Naive B cell (primary cell): Measurements from ENCODE around the gene DNLZ. TPM values are rescaled to one million over a fixed set of nuclear protein-coding genes. Genes with fewer than 3 reads are reported as not detected.

ENCODE experiments used
- ATAC-seq, 2 donors: fragments of 150-1000 bp; cut with Tn5 transposase; 2 replicates each; pipeline ENCODE4 v1.10.0; 2021; ENCODE audit warnings: low read depth in 2 of 2, mild to moderate bottlenecking in 2 of 2, moderate library complexity in 2 of 2
- DNase-seq: peaks from one replicate; pipeline ENCODE4 v3.0.0; 2022
- H3K27ac Mint-ChIP-seq, 6 donors: one replicate each; pipeline ENCODE4 v1.8.0; 2020 to 2022; ENCODE audit warnings: mild to moderate bottlenecking in 6 of 6, mixed read lengths in 6 of 6, moderate library complexity in 5 of 6, inconsistent platforms in 2 of 6
- H3K27me3 Mint-ChIP-seq, 3 donors: one replicate each; pipeline ENCODE4 v1.8.0; 2021 to 2022; ENCODE audit warnings: mixed read lengths in 3 of 3, mild to moderate bottlenecking in 1 of 3
- H3K36me3 Mint-ChIP-seq, 2 donors: one replicate each; pipeline ENCODE4 v1.8.0; 2020 to 2022; ENCODE audit warnings: mixed read lengths in 2 of 2, inconsistent platforms in 1 of 2, mild to moderate bottlenecking in 1 of 2
- H3K4me1 Mint-ChIP-seq, 3 donors: one replicate each; pipeline ENCODE4 v1.8.0; 2020 to 2022; ENCODE audit warnings: mixed read lengths in 3 of 3, inconsistent platforms in 1 of 3, mild to moderate bottlenecking in 1 of 3, moderate library complexity in 1 of 3
- H3K4me3 Mint-ChIP-seq, 8 donors: one replicate each; pipeline ENCODE4 v1.8.0; 2020 to 2022; ENCODE audit warnings: mild to moderate bottlenecking in 8 of 8, mixed read lengths in 8 of 8, moderate library complexity in 8 of 8, inconsistent platforms in 2 of 8
- H3K9me3 Mint-ChIP-seq, 7 donors: one replicate each; pipeline ENCODE4 v1.8.0; 2020 to 2022; ENCODE audit warnings: mixed read lengths in 7 of 7, mild to moderate bottlenecking in 5 of 7, inconsistent platforms in 2 of 7, moderate library complexity in 1 of 7
- polyA plus RNA-seq, 6 donors: library from polyadenylated mRNA; unstranded; fragments of 300-500 nt; fragmentation: Illumina TruSeq; gene quantifications; one replicate each; pipeline ENCODE4 v1.2.3, GENCODE V29; 2021; ENCODE audit warnings: low read depth in 6 of 6

Gene DNLZ
- polyA plus RNA-seq, 6 donors from 2014 or later, result 42.2 to 93.0 (median 57.2) TPM

DNA sequence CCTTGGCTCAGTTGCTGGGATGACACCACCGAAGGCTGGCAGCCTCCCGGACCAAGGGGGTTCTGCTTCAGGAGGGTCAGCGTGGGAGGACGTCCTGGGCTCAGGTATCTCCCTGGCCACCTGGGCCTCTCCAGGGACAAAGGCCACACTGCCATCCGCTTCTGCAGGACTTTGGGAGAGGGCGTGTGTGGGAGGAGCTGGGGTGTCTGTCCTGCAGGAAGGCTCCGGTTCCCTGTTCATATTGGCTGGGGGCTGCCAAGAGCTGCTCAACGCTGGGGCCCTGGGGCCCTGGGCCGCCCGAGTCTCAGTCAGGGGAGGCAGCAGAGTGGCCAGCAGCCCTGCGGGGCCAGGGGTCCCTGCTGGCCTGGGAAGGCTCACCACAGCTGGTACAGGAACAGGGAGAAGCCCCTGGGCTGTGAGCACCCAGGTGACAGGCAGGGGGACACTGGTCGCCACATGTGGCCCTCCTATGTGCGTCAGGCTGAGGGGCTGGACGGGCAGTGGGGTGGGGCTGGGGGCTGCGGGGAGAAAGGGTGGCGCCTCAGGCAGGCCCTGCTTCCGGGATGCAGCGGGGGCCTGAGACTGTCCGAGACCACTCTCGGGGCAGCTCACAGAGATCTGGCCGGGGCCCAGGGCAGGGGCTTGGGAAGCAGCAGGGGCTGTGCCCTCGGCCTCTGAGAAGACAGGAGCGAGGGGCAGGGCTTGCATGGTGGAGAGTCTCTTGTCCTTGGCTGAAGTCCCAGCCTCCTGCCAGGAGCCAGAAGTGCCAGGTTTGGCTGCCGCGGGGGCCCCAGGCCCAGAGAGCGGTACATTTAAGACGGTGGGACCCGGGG, 14.8 kb upstream of the DNLZ start:
- no peak overlapping the region for H3K27ac Mint-ChIP-seq
- H3K36me3 Mint-ChIP-seq, result no peaks in the 10 kb centered on the region
- peaks cover 0 to 5% (median under 1%) of the 10 kb centered on the region in 3 donors for H3K4me1 Mint-ChIP-seq
- H3K27me3 Mint-ChIP-seq, result no peaks in the 10 kb centered on the region
- H3K4me3 Mint-ChIP-seq, result no peak overlapping the region
- DNase-seq (no peak), ATAC-seq (no peak)
- no peaks in the 10 kb centered on the region for H3K9me3 Mint-ChIP-seq

DNA sequence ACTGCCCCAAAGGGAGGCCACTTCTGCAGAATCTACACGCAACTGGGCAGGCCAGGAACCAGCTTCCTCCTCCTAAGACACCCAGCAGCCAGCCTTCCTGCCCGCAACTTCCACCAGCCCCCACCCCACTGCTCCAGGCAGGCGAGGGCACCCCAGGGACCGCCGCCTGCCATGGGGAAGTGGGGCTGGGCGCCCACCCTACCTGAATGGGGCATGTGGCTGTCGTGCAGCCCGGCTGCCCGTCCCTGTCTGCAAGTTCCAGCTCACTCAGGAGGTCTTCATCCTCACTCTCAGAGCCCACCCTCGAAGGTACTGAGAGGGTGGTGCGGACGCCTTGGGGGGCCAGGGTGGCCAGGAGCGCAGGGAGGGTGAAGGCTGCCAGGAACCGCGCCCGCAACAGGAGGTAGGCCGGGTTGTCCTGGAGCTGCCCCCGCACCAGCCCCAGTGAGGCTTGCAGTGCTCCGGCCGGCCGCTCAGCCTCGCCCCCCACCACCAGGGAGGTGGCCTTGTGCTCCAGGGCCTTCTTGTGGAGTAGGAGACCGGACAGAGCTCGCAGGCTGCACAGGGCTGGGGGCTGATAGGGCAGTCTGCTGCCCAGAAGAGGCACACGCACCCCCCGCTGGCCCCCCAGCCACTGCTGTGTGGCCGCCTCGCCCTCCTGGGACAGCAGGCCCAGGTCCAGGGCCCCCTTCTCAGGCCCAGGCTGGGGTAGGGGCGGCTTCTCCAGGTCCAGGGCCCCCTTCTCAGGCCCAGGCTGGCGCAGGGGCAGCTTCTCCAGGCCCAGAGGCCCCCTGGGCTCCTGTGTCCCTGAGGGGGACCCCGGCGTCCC, 14.0 kb upstream of the DNLZ start:
- no peak for ATAC-seq

DNA sequence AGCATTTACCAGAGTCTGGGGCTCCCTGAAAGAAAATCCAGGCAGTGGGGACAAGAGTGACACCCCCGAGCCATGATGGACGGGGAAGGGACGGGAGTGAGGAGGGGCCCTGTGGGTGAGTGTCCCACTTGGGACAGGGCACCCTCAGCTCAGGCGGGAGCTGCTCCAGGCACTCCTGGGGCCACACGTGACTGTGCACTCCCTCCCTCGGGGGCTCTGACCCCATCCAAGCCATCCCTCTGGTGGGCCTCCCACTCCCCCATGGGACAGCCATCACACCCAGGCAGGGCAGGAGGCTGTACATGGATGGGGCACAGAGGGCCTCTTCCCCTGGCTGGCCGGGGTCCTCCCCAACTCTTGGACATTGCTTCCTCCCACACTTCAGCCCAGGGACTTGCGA, 12.9 kb upstream of the DNLZ start:
- H3K4me3 Mint-ChIP-seq, result no peak overlapping the region
- DNase-seq, result no peak
- no peaks in the 10 kb centered on the region for H3K36me3 Mint-ChIP-seq
- H3K27me3 Mint-ChIP-seq, result no peaks in the 10 kb centered on the region
- H3K4me1 Mint-ChIP-seq, result peaks cover 0 to 18% (median 9%) of the 10 kb centered on the region in 3 donors
- no peaks in the 10 kb centered on the region for H3K9me3 Mint-ChIP-seq
- no peak overlapping the region for H3K27ac Mint-ChIP-seq
- no peak for ATAC-seq

More for the DNA sequence above, 14.0 kb upstream of the DNLZ start:
- H3K36me3 Mint-ChIP-seq, result no peaks in the 10 kb centered on the region
- no peaks in the 10 kb centered on the region for H3K27me3 Mint-ChIP-seq
- peaks cover 0 to 13% (median 8%) of the 10 kb centered on the region in 3 donors for H3K4me1 Mint-ChIP-seq
- H3K4me3 Mint-ChIP-seq, result no peak overlapping the region
- no peak for DNase-seq
- no peak overlapping the region for H3K27ac Mint-ChIP-seq
- H3K9me3 Mint-ChIP-seq, result no peaks in the 10 kb centered on the region

DNA sequence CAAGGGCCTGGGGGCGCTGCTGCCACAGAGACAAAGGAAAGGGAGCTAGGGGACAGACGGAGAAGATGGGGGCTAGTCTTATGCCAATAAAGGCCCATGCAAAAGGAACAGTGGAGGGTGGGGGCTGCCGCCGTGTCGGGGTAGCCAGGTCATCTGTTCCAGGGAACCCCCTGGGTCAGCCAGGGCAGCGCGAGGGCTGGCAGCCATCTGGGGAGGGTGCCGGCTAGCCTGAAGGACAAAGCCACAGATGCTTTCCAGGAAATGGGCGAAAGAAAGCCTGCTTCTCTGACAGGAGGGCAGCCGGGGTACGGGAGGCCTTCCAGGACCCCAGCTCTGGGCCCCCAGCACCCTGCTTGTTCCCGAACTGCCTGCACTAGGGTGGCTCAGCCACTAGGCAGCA, 11.6 kb upstream of the DNLZ start:
- Mint-ChIP-seq H3K27ac (no peak overlapping the region), H3K27me3 (no peaks in the 10 kb centered on the region), H3K4me3 (no peak overlapping the region), H3K9me3 (no peaks in the 10 kb centered on the region), H3K36me3 (no peaks in the 10 kb centered on the region), H3K4me1 (peaks cover 0 to 18% (median 9%) of the 10 kb centered on the region in 3 donors)
- ATAC-seq (no peak), DNase-seq (no peak)

DNA sequence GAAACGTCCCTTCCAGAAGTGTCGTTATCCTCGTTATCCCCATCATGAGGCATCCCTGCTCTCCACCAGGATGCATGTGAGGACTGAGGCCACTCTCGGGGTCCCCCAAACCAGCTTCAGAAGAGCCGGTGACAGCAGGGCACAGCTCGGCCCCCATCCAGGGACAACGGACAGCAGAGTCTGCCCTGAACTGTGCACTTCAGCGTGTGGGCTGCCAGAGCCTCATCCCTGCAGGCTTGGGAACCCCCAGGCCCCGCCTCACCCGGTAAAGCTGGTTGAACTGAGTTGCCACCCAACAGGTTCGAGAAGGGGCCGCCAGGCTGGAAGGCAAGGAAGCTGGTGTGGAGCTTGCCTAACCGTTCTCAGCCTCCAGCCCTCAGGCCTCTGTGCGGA, 10.6 kb upstream of the DNLZ start:
- no peaks in the 10 kb centered on the region for H3K9me3 Mint-ChIP-seq
- no peaks in the 10 kb centered on the region for H3K36me3 Mint-ChIP-seq
- ATAC-seq (no peak), DNase-seq (no peak)
- peaks cover 0 to 18% (median 9%) of the 10 kb centered on the region in 3 donors for H3K4me1 Mint-ChIP-seq
- H3K27ac Mint-ChIP-seq, result no peak overlapping the region
- no peaks in the 10 kb centered on the region for H3K27me3 Mint-ChIP-seq
- no peak overlapping the region for H3K4me3 Mint-ChIP-seq

DNA sequence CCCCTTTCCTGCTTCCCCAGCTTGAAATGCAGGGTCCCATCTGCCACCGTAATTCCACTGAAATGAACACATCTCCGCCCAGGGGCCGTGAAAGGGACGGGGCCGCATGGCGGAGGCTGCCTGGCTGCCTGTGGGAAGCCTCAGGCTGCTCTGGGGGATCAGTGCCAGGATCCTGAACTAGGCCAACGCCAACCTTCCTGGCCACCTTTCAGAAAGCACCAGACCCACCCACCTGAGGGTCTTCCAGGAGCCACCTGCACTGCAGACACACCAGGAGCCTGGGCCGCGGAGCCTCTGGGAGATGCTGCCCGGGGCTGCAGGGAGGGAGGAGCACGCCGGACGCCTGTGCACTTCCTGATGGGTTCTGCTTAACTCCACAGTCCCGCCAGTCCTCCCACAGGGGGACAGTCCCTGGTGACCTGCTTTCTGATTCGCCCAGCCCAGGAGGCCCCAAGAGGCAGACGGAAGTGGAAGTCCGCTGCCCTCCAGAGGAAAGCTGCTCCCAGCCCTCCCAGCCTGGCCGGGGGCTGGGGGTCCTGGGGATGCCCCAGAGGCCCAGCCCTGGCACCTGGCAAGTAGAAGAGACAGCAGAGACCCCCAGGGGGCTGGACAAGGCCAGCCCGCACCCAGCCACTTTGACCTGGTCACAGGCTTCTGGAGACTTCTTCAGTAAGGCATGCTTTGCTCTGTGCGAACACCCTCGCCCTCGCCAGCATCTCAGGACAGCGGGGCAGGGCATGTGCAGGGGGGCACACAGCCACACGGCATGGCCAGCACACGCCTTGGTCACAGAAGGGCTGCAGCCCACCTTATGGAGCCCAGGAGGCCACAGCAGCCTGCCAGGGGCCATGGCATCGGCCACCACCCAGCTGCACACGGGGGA, 10.0 kb upstream of the DNLZ start, which contains the start of gene CARD9:
TSS of gene CARD9 (minus strand) at position 370 of the 883 bp plus-strand sequence. CDS start 1,591 bp downstream, outside the sequence.
- H3K4me3 Mint-ChIP-seq, result peak within 1 kb of the TSS in 4 of 8 donors; percentile 2 to 56 (median 33)
- H3K4me1 Mint-ChIP-seq, result peaks cover 0 to 18% (median 9%) of the 10 kb centered on the region in 3 donors
- no peaks in the 10 kb centered on the region for H3K9me3 Mint-ChIP-seq
- H3K27me3 Mint-ChIP-seq, result no peaks in the 10 kb centered on the region
- H3K27ac Mint-ChIP-seq, result peak within 1 kb of the TSS in 2 of 6 donors; percentile 24 to 65
- DNase-seq (no peak), ATAC-seq (no peak)
- no peaks in the 10 kb centered on the region for H3K36me3 Mint-ChIP-seq

DNA sequence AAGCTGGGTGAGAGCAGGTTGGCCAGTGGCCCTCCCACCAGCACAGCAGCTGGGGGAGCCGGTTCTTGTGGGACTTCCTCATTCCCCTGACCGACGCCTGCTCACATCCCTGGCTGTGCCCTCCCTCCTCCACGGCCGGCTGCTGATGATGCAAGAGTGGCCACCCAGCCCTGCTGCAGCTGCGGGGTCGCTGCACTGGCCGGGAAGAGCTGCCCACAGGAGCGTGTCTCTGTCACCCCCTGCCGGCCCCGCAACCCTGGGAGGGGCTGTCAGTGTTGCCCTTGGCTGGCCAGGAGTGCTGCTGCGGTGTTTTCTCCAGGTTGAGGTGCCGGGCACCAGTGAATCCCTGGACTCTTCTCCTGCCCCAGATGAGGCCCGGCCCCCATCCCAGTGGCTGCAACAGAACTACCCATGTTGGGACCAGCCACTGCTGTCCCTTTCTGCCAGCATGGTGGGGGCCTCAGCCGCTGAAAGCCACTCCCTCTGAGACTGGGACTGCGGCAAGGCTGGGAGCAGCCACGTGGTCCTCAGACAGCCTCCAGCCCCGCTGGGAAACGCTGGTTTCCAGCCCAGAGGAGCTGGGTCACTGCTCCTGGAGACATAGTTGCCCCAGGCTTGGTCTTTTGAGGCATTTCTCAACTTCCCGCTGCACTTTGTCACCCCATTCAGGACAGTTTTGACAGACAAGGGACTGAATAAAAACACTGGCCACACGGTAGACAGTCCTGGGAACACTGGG, 9.2 kb upstream of the DNLZ start:
- H3K27me3 Mint-ChIP-seq, result no peaks in the 10 kb centered on the region
- H3K4me1 Mint-ChIP-seq, result peaks cover 0 to 18% (median 9%) of the 10 kb centered on the region in 3 donors
- no peak for DNase-seq
- peak overlapping the region in 1 of 6 donors; percentile 24 for H3K27ac Mint-ChIP-seq
- no peaks in the 10 kb centered on the region for H3K9me3 Mint-ChIP-seq
- H3K4me3 Mint-ChIP-seq, result peak overlapping the region in 3 of 8 donors; percentile 3 to 56 (median 19)
- ATAC-seq, result peak; percentile 65 to 67
- no peaks in the 10 kb centered on the region for H3K36me3 Mint-ChIP-seq

DNA sequence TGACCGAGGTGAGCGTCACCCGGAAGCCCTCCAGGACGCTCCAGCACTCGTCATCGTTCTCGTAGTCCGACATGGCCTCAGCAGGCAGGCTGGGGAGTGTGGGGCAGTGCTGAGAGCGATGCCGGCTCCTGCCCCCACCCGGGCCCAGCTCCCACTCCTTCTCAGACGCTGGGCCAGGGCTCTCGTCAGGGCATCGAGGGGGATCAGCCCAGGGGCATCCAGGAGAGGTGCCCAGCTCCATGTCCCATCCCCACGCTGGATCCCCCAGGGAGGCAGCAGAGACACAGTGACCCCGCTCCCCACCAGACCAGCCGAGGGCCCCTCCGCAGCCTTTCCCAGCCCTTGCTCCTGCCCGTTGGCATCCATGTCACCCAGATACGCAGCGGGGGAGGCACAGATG, 8.5 kb upstream of the DNLZ start:
- no peaks in the 10 kb centered on the region for H3K27me3 Mint-ChIP-seq

DNA sequence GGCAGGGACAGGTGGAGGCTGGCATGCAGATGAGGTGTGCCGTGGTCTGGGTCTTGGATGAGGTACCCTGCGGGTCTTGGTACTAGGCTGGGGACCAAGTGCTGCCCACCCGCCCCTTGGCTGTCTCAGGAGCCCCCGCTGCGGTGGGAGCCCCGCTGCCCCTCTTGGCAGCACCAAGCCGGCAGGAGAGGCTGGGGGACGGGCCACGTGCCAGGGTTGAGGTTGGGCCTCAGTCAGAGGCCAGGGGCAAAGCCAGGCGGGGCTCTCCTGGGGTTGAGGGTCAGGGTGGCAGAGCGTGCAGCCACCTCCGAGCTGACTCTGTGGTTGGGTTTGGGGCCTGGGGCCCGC, 8.0 kb upstream of the DNLZ start:
- Mint-ChIP-seq H3K36me3 (no peaks in the 10 kb centered on the region), H3K4me3 (peak overlapping the region in 1 of 8 donors; percentile 6), H3K27ac (no peak overlapping the region), H3K27me3 (no peaks in the 10 kb centered on the region), H3K9me3 (no peaks in the 10 kb centered on the region), H3K4me1 (peaks cover 0 to 14% (median 9%) of the 10 kb centered on the region in 3 donors)
- DNase-seq (no peak), ATAC-seq (no peak)

More for the DNA sequence above, 8.5 kb upstream of the DNLZ start:
- no peaks in the 10 kb centered on the region for H3K9me3 Mint-ChIP-seq
- H3K4me1 Mint-ChIP-seq, result peaks cover 0 to 14% (median 9%) of the 10 kb centered on the region in 3 donors
- H3K4me3 Mint-ChIP-seq, result no peak overlapping the region
- ATAC-seq (no peak), DNase-seq (no peak)
- no peak overlapping the region for H3K27ac Mint-ChIP-seq
- no peaks in the 10 kb centered on the region for H3K36me3 Mint-ChIP-seq

DNA sequence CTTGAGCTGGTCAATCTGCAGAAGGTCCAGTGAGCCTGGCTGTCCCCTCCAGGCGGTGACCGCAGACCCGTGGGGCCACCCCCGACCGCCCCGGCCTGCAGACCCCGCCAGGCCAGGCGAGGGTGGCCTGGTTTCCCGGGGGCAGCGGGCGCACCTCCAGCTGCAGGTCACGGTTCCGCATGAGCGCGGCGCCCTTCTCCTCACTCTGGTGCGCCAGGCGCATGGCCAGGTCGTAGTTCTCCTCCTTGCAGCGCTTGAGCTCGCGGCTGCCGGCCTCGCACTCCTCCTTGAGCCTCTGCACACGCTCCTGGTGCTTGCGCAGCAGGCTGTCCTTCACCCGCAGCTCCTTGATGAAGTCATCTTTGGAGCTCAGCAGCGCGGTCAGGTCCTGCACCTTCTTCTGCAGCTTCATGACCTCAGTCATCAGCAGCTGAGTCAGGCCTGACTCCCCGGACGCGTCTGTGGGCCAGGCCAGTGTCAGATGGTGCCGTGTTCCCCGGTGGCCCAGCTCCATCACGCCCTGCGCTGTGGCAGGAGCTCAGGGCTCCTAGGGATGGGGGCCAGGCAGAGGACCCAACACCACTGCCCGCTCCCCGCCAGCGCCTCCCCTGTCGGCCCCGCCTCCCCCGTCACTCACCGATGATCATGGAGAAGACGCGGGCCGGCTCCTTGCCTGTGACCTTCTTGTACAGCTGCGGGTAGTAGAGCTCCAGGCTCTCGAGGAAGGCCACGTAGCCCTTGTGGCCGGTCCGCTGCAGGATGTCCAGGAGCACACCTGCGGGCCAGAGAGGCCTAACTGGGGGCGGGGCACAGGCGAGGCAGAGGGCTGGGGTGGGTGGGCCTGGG, 7.4 kb upstream of the DNLZ start:
- Mint-ChIP-seq H3K27ac (no peak overlapping the region), H3K27me3 (peaks cover 0 to 6% (median 0%) of the 10 kb centered on the region in 3 donors), H3K4me1 (peaks cover 0 to 19% (median 12%) of the 10 kb centered on the region in 3 donors), H3K36me3 (no peaks in the 10 kb centered on the region), H3K4me3 (no peak overlapping the region), H3K9me3 (no peaks in the 10 kb centered on the region)
- DNase-seq, result no peak
- ATAC-seq, result no peak

DNA sequence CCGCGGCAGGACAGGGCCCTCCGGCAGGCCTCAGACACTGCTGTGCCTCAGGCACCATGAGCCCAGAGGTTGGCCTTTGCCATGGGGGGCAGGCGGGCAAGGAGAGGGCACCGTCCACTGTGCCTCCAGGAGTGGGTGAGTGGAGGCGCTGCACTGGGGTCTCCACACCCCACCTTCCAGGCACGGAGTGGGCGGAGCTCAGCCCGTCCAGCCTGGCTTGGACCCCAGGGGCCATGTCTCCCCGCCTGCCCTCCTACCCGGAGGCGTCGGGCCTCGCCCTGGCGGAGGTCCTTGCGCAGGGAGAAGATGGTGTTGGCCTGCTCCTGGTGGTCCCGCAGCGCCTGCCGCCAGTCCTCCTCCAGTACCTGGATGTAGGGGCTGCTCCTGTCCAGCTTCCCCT, 6.5 kb upstream of the DNLZ start:
- H3K4me1 Mint-ChIP-seq, result peaks cover 0 to 26% (median 13%) of the 10 kb centered on the region in 3 donors
- no peak for DNase-seq
- peaks cover 0 to 13% (median 0%) of the 10 kb centered on the region in 3 donors for H3K27me3 Mint-ChIP-seq
- no peaks in the 10 kb centered on the region for H3K9me3 Mint-ChIP-seq
- no peak for ATAC-seq
- H3K4me3 Mint-ChIP-seq, result no peak overlapping the region
- H3K27ac Mint-ChIP-seq, result no peak overlapping the region
- no peaks in the 10 kb centered on the region for H3K36me3 Mint-ChIP-seq

DNA sequence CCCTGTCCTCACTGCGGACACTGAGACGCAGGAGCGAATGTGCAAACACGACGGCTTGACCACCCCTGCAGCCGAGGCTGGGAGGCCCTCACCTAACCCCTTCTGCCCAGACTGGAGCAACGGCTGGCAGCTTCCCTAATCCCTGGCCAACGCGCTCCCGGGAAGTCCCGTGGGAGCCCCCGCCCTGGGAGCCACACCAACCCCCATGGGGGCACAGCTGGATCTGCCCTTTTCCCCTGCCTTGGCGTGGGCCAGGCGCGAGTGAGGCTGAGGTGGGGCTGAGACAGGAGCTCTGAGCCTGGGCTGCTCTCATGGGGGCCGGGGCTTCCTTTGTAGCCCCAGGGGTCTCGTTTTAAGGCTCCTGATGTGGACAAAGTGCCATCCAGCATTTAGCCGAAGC, 4.6 kb upstream of the DNLZ start:
- Mint-ChIP-seq H3K4me1 (peaks cover 0 to 23% (median 11%) of the 10 kb centered on the region in 3 donors), H3K27me3 (peaks cover 0 to 13% (median 0%) of the 10 kb centered on the region in 3 donors), H3K36me3 (no peaks in the 10 kb centered on the region), H3K9me3 (no peaks in the 10 kb centered on the region), H3K27ac (no peak overlapping the region), H3K4me3 (no peak overlapping the region)
- ATAC-seq, result no peak
- no peak for DNase-seq
